ENCODE data around the gene ELK3.

ELK3 gene

GRCh38 chr12:96208346-96208745 is 14.2 kb downstream of the ELK3 start:
- TF ChIP-seq, protein P1, sequence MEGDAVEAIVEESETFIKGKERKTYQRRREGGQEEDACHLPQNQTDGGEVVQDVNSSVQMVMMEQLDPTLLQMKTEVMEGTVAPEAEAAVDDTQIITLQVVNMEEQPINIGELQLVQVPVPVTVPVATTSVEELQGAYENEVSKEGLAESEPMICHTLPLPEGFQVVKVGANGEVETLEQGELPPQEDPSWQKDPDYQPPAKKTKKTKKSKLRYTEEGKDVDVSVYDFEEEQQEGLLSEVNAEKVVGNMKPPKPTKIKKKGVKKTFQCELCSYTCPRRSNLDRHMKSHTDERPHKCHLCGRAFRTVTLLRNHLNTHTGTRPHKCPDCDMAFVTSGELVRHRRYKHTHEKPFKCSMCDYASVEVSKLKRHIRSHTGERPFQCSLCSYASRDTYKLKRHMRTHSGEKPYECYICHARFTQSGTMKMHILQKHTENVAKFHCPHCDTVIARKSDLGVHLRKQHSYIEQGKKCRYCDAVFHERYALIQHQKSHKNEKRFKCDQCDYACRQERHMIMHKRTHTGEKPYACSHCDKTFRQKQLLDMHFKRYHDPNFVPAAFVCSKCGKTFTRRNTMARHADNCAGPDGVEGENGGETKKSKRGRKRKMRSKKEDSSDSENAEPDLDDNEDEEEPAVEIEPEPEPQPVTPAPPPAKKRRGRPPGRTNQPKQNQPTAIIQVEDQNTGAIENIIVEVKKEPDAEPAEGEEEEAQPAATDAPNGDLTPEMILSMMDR (IDR thresholded peaks at IDR 0.05; ENCODE audit: extremely low read depth, insufficient read depth, missing control alignments), result no peak
- in situ Hi-C loops (cut with MboI; ENCODE audit: low pct_unique_long_range_greater_than_20kb, low sequenced_read_pairs, unreplicated experiment), result loop anchor here (25.0 kb wide), 1 partner anchor 296 kb away; no protein-coding TSS in a partner anchor
- DNase-seq (ENCODE audit: low spot score), result no peak

GRCh38 chr12:96208801-96209549 is 14.8 kb downstream of the ELK3 start:
- TF ChIP-seq, protein P1 (IDR thresholded peaks at IDR 0.05; ENCODE audit: extremely low read depth, insufficient read depth, missing control alignments), result no peak
- in situ Hi-C loops (cut with MboI; ENCODE audit: low pct_unique_long_range_greater_than_20kb, low sequenced_read_pairs, unreplicated experiment), result loop anchor here (25.0 kb wide), 1 partner anchor 297 kb away; no protein-coding TSS in a partner anchor
- no peak for DNase-seq (ENCODE audit: low spot score)

GRCh38 chr12:96210376-96211055 is 16.3 kb downstream of the ELK3 start:
- TF ChIP-seq, protein P1 (IDR thresholded peaks at IDR 0.05; ENCODE audit: extremely low read depth, insufficient read depth, missing control alignments), result no peak
- no peak for DNase-seq (ENCODE audit: low spot score)
- in situ Hi-C loops (cut with MboI; ENCODE audit: low pct_unique_long_range_greater_than_20kb, low sequenced_read_pairs, unreplicated experiment), result loop anchor here (10.0 to 25.0 kb wide), 3 partner anchors 146 to 304 kb away; no protein-coding TSS in a partner anchor

DNA sequence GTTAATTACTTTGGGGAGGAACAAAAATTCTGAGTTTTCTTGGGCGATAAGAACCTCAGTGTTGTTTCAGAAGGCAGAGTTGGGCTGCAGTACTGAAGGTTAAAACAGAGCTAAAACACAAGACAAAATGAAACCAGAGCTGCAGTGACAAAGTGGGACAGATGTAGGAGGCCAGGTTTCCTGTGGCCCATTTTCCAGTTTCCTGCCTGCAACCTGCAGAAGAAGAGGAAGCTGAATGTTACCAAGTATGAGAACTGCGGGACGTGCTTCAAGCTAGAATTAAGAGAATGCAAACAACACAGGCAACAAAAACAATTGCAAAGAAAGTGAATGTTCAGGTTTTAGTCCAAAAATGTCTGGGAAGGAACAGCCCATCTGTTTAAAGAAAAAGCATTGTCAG is 17.8 kb downstream of the ELK3 start:
- DNase-seq (ENCODE audit: low spot score), result no peak
- in situ Hi-C loops (cut with MboI; ENCODE audit: low pct_unique_long_range_greater_than_20kb, low sequenced_read_pairs, unreplicated experiment), result loop anchor here (10.0 to 25.0 kb wide), 3 partner anchors 147 to 303 kb away; no protein-coding TSS in a partner anchor
- TF ChIP-seq, protein P1 (IDR thresholded peaks at IDR 0.05; ENCODE audit: extremely low read depth, insufficient read depth, missing control alignments), result no peak

- in situ Hi-C loops (cut with MboI; ENCODE audit: low pct_unique_long_range_greater_than_20kb, low sequenced_read_pairs, unreplicated experiment), result loop anchor here (10.0 to 25.0 kb wide), 3 partner anchors 148 to 302 kb away; no protein-coding TSS in a partner anchor
- TF ChIP-seq, protein P1 (IDR thresholded peaks at IDR 0.05; ENCODE audit: extremely low read depth, insufficient read depth, missing control alignments), result no peak
- DNase-seq (ENCODE audit: low spot score), result no peak
Observed at GRCh38 chr12:96212456-96213375, 18.5 kb downstream of the ELK3 start.

GRCh38 chr12:96213869-96214268 is 19.7 kb downstream of the ELK3 start:
- no peak for DNase-seq (ENCODE audit: low spot score)
- in situ Hi-C loops (cut with MboI; ENCODE audit: low pct_unique_long_range_greater_than_20kb, low sequenced_read_pairs, unreplicated experiment), result loop anchor here (10.0 to 25.0 kb wide), 3 partner anchors 149 to 302 kb away; no protein-coding TSS in a partner anchor
- TF ChIP-seq, protein P1 (IDR thresholded peaks at IDR 0.05; ENCODE audit: extremely low read depth, insufficient read depth, missing control alignments), result no peak

Measured in GM13977 (cell line).